GM19467 (cell line): ENCODE data around the gene RAPGEF1.
"Not testable (repeated sequence)": the region's sequence is repeated elsewhere in the genome, so short reads cannot be mapped to it uniquely, and the experiment has no call there.

Experiments used
- ATAC-seq: cut with Tn5 transposase; IDR thresholded peaks from one replicate; pipeline ENCODE4 v1.9.1; 2021; ENCODE audit warnings: mild to moderate bottlenecking, moderate library complexity; ENCODE audit not compliant: unreplicated experiment

The RAPGEF1 gene

GRCh38 chr9:131656356-131657036 lies 83.4 kb downstream of the RAPGEF1 start:
- ATAC-seq = peak; percentile 55

- not testable (repeated sequence) for ATAC-seq
These were observed 85.5 kb downstream of the RAPGEF1 start for GRCh38 chr9:131654369-131654768.

- ATAC-seq = no peak
These were observed 88.3 kb downstream of the RAPGEF1 start for GRCh38 chr9:131651599-131651998.

- no peak for ATAC-seq
These were observed 88.7 kb downstream of the RAPGEF1 start for GRCh38 chr9:131651160-131651559.

GRCh38 chr9:131650254-131650653 lies 89.6 kb downstream of the RAPGEF1 start:
- no peak for ATAC-seq

GRCh38 chr9:131649646-131650045 lies 90.2 kb downstream of the RAPGEF1 start:
- no peak for ATAC-seq

- ATAC-seq = no peak
These were observed 94.6 kb downstream of the RAPGEF1 start for GRCh38 chr9:131645078-131645776.

GRCh38 chr9:131642496-131643083 lies 97.3 kb downstream of the RAPGEF1 start:
- ATAC-seq = no peak

GRCh38 chr9:131641618-131642495 lies 98.0 kb downstream of the RAPGEF1 start:
- no peak for ATAC-seq

GRCh38 chr9:131640438-131641137 lies 99.3 kb downstream of the RAPGEF1 start:
- ATAC-seq = no peak

- ATAC-seq = no peak
These were observed 100.0 kb downstream of the RAPGEF1 start for GRCh38 chr9:131639769-131640437.

GRCh38 chr9:131636593-131636992 lies 103.3 kb downstream of the RAPGEF1 start:
- no peak for ATAC-seq

- no peak for ATAC-seq
These were observed 104.0 kb downstream of the RAPGEF1 start for GRCh38 chr9:131635892-131636291.

- ATAC-seq = no peak
These were observed 104.6 kb downstream of the RAPGEF1 start for GRCh38 chr9:131635285-131635684.

- no peak for ATAC-seq
These were observed 106.3 kb downstream of the RAPGEF1 start for GRCh38 chr9:131633491-131634031.

GRCh38 chr9:131631306-131631705 lies 108.6 kb downstream of the RAPGEF1 start:
- ATAC-seq = no peak

GRCh38 chr9:131630205-131630831 lies 109.6 kb downstream of the RAPGEF1 start:
- ATAC-seq = no peak

- no peak for ATAC-seq
These were observed 110.1 kb downstream of the RAPGEF1 start for GRCh38 chr9:131629825-131630204.

GRCh38 chr9:131629226-131629500 lies 110.7 kb downstream of the RAPGEF1 start:
- ATAC-seq = no peak
